HG02588 (cell line): ENCODE measurements around the gene TSPAN9.

ENCODE experiments used
- ATAC-seq: cut with Tn5 transposase; IDR thresholded peaks from one replicate; pipeline ENCODE4 v1.9.1; 2021; ENCODE audit warnings: mild to moderate bottlenecking, moderate library complexity; ENCODE audit not compliant: unreplicated experiment

The TSPAN9 gene

GRCh38 chr12:3075315-3075714, 1.9 kb upstream of the TSPAN9 start:
- no peak for ATAC-seq

GRCh38 chr12:3077572-3078081, 448 bp downstream of the TSPAN9 start:
- no peak for ATAC-seq

GRCh38 chr12:3078086-3078820, 1.1 kb downstream of the TSPAN9 start:
- no peak for ATAC-seq

GRCh38 chr12:3081091-3081490, 3.9 kb downstream of the TSPAN9 start:
- ATAC-seq: no peak

GRCh38 chr12:3081886-3082285, 4.7 kb downstream of the TSPAN9 start:
- no peak for ATAC-seq

GRCh38 chr12:3083241-3083920, 6.2 kb downstream of the TSPAN9 start:
- no peak for ATAC-seq

- ATAC-seq: no peak
Measured at GRCh38 chr12:3083921-3084347, 6.8 kb downstream of the TSPAN9 start.

GRCh38 chr12:3084742-3085141, 7.6 kb downstream of the TSPAN9 start:
- no peak for ATAC-seq

- no peak for ATAC-seq
Measured at GRCh38 chr12:3085341-3086139, 8.4 kb downstream of the TSPAN9 start.

- no peak for ATAC-seq
Measured at GRCh38 chr12:3086211-3086610, 9.0 kb downstream of the TSPAN9 start.

GRCh38 chr12:3086729-3087323, 9.6 kb downstream of the TSPAN9 start:
- no peak for ATAC-seq

GRCh38 chr12:3087758-3088650, 10.8 kb downstream of the TSPAN9 start:
- ATAC-seq: no peak

GRCh38 chr12:3089588-3089987, 12.4 kb downstream of the TSPAN9 start:
- ATAC-seq: no peak

GRCh38 chr12:3090240-3091037, 13.3 kb downstream of the TSPAN9 start:
- no peak for ATAC-seq

GRCh38 chr12:3091038-3091319, 13.8 kb downstream of the TSPAN9 start:
- ATAC-seq: no peak

GRCh38 chr12:3091382-3092241, 14.4 kb downstream of the TSPAN9 start:
- no peak for ATAC-seq

GRCh38 chr12:3092764-3093163, 15.6 kb downstream of the TSPAN9 start:
- no peak for ATAC-seq

- no peak for ATAC-seq
Measured at GRCh38 chr12:3097186-3097804, 20.1 kb downstream of the TSPAN9 start.
